ENCODE results near the gene TLE3.

Gene TLE3

DNA sequence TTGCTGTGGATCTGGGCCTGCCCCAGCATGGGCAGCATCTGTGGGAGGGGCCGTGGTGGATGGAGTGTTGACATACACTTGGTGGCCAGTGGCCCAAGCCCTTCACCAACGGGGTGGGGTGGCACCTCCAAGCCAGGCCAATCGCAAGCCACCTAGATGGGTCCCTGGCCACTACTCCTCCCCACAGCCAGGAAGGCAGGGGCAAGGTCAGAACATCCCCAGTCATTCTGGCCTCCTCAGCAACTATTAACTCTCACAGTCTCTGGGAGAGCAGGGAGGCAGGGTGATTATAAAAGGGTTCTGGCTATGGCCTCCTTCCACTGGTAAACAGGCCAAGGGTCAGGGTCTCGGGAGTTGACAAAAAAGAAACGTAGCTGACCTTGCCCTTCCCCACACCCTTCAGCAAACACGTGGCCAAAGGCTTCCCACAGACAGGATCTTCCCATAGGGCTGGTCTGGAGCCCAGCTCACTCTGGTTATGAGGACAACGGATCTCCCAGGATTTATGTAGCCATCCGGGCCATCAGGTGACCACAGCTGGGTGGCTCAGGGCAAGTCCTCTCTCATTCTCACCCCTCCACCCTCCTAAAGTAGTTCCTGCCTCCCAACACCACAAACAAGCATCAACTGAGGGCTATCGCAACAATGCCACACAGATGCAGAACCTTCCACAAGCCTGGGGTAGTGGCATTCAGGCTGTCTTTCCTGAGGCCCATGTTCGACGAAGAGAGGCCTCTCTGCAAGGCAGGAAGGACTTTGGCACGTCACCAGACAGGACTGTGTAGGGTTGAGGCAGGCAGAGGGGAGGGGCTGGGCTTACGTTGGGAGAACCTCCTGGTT lies 18.9 kb downstream of the TLE3 start:
- no peak for TF ChIP-seq GATA1 (IDR thresholded peaks at IDR 0.05; ENCODE audit: low read depth, low read length)
- no peak for TF ChIP-seq POLR2A (IDR thresholded peaks at IDR 0.05; ENCODE audit: low read length)
- no peak for DNase-seq

DNA sequence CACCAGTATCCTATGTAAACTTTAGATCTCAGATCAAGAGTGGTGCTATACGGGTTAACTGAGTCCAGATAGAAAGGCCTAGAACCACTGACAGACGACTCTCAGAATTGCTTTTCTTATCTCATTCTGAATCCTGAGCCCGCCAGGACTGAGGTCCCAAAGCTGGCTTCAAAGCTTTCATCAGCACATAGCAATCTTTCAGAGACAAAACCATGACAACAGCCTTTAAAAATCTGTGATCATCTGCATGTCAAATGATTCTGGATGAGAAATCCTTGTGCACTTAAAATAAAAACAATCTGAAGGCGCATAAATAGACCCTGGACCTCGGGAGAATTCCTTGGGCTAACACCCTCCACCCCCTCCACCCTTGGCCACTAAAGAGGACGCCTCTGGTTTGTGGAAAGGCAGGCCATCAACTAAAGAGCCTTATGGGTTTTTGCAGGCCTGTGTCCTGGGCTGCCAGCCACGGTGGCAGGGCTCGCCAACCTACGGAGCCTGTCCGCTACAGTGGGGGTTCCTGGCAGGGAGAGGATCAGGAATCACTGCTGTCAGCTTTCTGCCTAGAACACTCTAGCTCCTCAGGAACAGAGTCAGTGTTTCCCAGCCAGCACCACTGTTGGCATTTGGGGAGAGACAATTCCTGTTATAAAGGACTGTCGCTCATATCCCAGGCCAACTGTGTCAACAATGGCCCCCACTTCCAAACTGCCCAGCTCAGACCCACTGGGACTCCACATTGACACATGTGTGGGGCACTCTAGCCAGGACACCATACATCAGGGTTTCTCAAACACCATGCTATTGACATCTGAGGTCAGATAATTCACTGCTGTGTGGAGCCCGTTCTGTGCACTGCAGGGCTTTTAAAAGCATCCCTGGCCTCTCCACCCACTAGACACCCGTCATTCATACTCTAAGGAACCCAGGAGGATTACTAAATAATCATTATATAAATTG lies 20.2 kb downstream of the TLE3 start:
- DNase-seq = no peak
- TF ChIP-seq GATA1 (IDR thresholded peaks at IDR 0.05; ENCODE audit: low read depth, low read length) (no peak), POLR2A (IDR thresholded peaks at IDR 0.05; ENCODE audit: low read length) (no peak)

DNA sequence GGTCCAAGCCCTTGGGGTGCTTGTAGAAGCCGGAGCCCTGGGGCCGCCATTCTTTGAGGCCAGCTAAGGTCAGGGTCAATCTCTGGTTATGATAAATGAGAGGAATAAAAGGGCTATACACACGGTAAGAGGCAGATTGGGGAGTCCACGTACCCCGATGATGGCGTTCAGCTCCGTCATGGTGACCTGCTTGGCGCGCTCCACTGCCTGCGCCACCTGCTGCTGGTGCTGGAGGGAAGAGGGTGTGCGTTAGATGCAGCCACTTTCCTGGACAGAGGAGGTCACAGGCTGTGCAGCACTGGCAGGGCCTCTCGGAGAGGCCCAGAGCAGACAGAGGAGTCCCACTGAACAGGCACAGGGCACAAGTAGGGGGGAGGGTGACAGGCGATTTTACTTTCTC lies 23.3 kb downstream of the TLE3 start:
- no peak for DNase-seq
- TF ChIP-seq POLR2A (IDR thresholded peaks at IDR 0.05; ENCODE audit: low read length) (no peak), GATA1 (IDR thresholded peaks at IDR 0.05; ENCODE audit: low read depth, low read length) (no peak)

GRCh38 chr15:70072479-70072878 lies 25.2 kb downstream of the TLE3 start:
- DNase-seq = no peak
- no peak for TF ChIP-seq GATA1 (IDR thresholded peaks at IDR 0.05; ENCODE audit: low read depth, low read length)

GRCh38 chr15:70071799-70072198 lies 25.9 kb downstream of the TLE3 start:
- no peak for DNase-seq
- no peak for TF ChIP-seq POLR2A (IDR thresholded peaks at IDR 0.05; ENCODE audit: low read length)
- no peak for TF ChIP-seq GATA1 (IDR thresholded peaks at IDR 0.05; ENCODE audit: low read depth, low read length)

DNA sequence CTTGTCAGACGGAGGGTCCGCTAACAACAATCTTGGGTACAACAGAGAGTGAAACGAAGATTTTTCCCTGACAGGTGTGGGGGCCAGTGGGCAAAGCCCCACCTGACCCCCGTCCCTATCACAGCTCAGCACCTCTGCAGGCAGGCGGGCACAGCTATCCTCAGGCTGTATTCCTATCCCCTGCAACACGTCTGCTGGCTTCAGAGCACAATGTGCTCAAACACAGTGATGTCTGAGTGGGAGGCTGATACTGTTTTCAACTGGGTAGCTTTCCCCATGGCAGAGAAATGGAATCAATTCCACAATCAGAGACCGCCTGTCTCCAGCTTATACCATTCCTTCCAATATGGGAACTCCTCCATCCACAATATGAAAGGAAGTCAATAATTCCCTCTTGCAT lies 28.0 kb downstream of the TLE3 start:
- no peak for TF ChIP-seq GATA1 (IDR thresholded peaks at IDR 0.05; ENCODE audit: low read depth, low read length)
- DNase-seq = no peak

- TF ChIP-seq GATA1 (IDR thresholded peaks at IDR 0.05; ENCODE audit: low read depth, low read length) (no peak), POLR2A (IDR thresholded peaks at IDR 0.05; ENCODE audit: low read length) (no peak)
- DNase-seq = no peak
Measured at GRCh38 chr15:70068783-70069565, 28.7 kb downstream of the TLE3 start.

GRCh38 chr15:70067681-70068080 lies 30.0 kb downstream of the TLE3 start:
- no peak for DNase-seq
- TF ChIP-seq GATA1 (IDR thresholded peaks at IDR 0.05; ENCODE audit: low read depth, low read length) = no peak
- TF ChIP-seq POLR2A (IDR thresholded peaks at IDR 0.05; ENCODE audit: low read length) = no peak

- no peak for DNase-seq
- TF ChIP-seq GATA1 (IDR thresholded peaks at IDR 0.05; ENCODE audit: low read depth, low read length) (no peak), POLR2A (IDR thresholded peaks at IDR 0.05; ENCODE audit: low read length) (no peak)
Measured at GRCh38 chr15:70067011-70067410, 30.7 kb downstream of the TLE3 start.

- TF ChIP-seq GATA1 (IDR thresholded peaks at IDR 0.05; ENCODE audit: low read depth, low read length) = no peak
- TF ChIP-seq POLR2A (IDR thresholded peaks at IDR 0.05; ENCODE audit: low read length) = no peak
- DNase-seq = no peak
Measured at GRCh38 chr15:70066447-70066846, 31.3 kb downstream of the TLE3 start.

- no peak for DNase-seq
- TF ChIP-seq POLR2A (IDR thresholded peaks at IDR 0.05; ENCODE audit: low read length) = no peak
- TF ChIP-seq GATA1 (IDR thresholded peaks at IDR 0.05; ENCODE audit: low read depth, low read length) = no peak
Measured at GRCh38 chr15:70066004-70066403, 31.7 kb downstream of the TLE3 start.

DNA sequence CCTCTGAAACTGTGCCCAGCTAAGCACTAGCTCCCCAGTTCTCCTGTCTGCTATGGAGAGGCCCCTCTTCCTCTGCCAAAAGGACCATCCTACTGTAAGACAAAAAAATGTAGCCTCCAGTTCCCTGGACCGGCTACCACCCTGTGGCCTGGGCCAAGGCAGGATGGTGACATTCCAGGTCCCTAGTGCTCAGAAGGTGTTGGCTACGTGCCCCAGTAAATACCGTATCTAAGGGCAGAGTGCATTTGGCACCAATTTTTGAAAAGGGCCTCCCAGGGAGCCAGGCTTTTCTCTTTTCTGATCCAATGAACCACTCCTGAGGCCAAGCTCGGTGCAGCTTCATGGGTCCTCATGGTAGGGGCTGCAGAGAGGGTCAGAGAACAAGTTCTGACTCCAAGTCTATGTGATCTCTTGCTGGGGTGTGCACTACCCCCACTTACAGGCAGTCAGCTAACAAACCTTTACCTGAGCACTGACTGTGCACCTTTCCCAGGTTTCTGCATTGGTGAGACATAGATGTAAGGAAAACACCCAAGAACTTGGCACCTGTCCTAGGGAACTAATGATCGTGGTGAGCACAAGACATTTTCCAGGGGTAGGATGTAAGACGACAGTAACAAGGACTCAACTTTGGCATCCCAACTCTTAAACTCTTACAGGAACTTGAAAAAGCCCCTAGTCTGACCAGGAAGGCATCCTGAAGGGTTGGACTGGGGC lies 32.6 kb downstream of the TLE3 start:
- TF ChIP-seq GATA1 (IDR thresholded peaks at IDR 0.05; ENCODE audit: low read depth, low read length) = no peak
- TF ChIP-seq POLR2A (IDR thresholded peaks at IDR 0.05; ENCODE audit: low read length) = no peak
- DNase-seq = no peak

DNA sequence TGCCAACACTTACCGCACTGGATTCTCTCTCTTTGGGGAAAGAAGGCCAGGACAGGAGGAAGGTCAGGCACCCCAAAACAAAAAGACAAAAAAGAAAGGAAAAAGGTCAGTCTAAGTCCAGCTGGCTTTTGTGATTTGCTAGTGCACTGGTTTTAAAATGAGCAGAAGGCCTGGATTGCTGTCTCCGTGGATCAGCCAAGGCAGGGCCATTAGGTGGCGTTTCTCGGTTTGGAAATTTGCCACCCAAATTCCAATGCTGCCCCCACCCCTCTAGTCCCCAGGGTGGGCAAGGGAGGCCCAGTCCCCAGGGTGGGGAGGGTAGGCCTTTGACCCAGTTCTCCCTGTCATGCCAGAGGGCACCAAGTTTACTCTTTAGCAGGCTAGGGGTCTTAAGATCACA lies 33.3 kb downstream of the TLE3 start:
- no peak for TF ChIP-seq POLR2A (IDR thresholded peaks at IDR 0.05; ENCODE audit: low read length)
- TF ChIP-seq GATA1 (IDR thresholded peaks at IDR 0.05; ENCODE audit: low read depth, low read length) = no peak

More for the DNA sequence above, 33.3 kb downstream of the TLE3 start:
- no peak for DNase-seq
